ENCODE measurements around the gene SREBF2.

SREBF2 gene

DNA sequence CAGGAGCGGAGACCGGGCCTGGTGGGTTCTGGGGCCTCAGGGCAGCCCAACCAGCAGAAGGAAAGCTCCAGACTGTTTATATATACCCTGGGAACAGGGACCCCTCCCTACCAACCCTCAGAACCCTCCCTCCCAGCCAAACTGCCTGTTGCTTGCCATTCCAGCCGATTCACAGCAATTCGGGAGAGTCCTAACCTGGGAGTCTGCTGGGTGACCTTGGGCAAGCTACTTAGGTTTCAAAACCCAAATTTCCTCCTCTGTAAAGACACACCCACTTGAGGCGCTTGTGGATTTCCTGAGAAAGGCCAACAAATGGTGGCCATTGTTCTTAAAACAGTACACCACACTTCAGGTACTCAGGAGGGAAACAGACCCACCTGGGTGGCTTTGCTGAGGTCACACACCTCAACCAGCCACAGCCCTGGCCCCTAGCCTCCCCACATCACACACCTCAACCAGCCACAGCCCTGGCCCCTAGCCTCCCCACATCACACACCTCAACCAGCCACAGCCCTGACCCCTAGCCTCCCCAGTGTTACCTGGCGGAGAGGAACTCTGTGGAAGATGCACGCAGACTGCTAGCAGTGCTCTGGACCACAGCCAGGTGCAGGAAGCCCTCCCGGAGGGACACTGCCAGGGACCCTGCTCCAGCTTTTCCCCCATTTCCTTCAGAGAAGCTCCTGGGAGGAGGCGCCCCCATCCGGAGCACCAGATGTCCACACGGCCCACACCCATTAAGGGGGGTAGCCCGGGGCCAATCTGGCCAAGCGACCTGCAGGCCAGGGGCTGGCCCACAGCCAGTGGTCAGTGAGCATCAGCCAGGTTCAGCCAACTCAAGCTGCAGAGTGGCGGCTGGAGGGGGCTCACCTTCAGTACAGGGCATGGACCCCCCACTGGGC is 75.8 kb downstream of the SREBF2 start:
- DNase-seq (ENCODE audit: low read depth in 2 of 2): no peak

DNA sequence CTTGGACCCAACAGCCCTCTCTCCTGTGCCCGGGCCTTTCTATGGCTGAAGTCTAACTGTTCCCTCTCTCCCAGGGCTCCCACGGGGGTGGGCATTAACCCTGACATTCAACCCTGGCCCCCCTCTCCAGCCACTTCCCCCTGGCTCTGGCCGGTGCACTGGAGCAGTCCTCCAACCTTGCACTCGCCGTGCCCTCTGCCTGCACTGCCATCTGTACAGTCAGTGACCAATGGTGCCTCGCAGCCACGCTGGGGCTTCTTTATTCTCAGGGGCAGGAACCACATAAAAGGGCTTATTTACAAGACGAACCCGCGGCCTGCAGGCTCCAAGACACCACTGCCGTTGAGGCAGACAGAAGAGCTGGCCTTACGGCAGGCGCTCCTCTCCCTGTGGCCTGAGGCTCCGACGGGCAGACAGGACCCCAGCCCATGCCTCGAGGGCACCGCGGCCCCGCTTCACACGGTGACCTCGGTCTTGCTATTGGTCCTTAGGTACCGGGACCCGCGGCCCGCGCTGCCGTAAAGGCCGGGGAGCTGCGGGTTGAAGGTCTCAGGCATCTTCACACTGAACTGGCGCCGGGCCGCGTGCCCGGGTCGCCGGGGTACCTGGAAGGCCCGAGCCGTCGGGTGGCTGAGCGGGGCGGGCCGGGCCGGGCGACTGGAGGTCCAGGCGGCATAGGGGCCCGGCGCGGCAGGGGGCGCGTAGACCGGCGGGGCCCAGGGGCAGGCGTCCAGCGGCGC is 76.6 kb downstream of the SREBF2 start:
- no peak for DNase-seq (ENCODE audit: low read depth in 2 of 2)

DNA sequence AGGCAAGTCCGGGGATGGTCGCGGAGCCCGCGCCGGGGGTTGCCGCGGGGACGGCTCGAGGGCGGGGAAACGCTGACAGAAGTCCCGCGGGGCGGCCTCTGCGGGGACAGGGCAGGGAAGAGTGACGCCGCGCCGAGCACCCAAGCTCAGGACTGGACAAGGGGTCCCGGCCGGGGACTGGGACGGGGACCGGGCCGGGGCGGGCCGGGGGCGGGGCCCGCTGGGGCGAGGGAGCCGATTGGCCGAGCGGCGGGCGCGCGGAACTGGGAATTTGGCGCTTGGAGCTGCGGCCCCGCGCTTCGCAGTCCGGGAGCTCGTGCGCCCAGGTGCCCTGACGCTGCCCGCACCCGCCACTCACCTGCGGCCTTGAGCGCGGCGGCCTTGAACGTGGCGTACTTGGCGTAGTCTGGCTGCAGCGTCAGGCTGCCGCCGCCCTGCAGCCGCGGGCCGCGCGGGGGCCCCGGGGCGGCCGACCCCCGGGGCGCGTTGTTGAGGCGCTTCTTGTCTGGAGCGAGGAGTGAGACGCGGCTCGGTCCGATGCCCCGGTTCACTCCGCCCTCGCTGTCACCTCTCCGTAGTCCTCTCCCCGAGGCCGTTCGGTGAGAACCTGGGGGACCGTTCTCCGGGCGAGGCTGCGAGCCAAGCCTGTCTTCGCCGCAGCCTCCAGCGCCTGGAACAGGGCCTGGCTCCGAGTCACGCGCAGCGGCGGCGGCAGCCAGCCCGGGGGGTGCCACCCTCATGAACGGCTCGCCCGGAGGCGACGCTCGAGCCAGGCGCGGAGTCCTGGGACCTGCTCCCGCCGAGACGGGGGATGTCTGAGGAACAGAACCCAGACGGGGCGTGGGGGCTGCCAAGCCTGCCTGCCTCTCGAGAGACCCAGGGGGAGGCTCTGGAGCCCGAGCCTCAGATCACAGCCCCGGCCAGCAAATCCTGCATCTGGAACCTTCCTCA is 77.4 kb downstream of the SREBF2 start:
- no peak for DNase-seq (ENCODE audit: low read depth in 2 of 2)

DNA sequence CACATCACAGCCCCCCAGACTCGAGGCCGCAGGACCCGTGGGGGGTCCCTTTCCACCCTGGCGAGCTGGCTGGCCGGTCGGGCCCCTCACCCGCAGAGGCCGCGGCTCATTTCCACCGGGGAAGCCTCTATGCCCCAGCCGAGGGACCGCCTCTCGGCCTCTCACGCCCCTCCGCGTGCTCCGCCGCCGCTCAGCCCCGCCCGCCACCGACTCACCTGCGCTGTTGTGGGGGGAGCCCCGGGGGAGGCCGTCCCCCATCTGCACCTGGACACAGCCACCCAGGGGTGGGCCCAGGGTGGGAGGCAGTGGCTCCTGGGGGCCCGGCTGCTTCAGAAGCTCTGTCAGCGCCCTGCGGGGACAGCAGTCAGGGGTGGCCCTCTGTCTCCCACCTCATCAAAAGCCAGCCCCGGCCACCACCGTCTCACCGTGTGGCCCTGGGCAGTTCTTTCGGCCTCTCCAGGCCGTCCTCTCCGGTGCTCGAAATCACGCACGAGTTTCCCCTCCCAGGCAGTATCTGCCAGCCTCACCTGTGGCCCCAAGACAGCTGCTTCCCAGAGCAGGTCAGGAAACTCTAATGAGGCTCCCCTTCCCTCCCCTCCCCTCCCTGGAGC is 78.2 kb downstream of the SREBF2 start:
- no peak for DNase-seq (ENCODE audit: low read depth in 2 of 2)

DNA sequence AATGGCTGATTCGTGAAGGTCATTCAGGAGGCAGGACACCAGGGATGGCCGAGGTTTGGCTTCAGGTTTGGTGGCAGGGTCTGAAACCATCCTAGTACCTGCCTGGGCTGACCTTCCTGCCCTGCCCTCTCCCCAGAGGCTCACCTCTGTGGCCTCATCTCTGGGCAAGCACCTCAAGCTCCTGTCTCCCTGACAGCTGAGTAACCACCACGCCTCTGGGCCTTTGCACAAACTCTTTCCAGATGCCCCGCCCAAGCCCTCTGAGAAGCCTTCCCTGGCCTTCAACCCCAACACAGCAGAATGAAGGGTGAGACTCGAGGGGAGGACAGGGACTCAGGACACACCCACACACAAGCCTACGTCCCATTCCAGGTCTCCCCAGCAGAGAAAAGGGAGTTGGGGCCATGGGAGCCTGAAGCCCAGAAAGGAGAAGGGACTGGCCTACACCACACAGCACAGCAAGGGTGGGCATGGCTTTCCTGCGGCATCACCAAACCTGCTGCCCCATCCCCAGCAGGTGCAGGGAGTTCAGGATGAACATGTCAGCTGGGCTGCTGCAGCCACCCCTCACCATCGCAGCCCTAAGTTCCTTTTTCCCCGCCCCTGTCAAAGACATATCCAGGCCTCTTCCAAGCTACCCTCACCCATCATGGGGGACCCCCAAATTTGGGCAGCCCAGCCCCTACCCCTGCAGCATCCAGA is 79.6 kb downstream of the SREBF2 start:
- DNase-seq (ENCODE audit: low read depth in 2 of 2): no peak

DNA sequence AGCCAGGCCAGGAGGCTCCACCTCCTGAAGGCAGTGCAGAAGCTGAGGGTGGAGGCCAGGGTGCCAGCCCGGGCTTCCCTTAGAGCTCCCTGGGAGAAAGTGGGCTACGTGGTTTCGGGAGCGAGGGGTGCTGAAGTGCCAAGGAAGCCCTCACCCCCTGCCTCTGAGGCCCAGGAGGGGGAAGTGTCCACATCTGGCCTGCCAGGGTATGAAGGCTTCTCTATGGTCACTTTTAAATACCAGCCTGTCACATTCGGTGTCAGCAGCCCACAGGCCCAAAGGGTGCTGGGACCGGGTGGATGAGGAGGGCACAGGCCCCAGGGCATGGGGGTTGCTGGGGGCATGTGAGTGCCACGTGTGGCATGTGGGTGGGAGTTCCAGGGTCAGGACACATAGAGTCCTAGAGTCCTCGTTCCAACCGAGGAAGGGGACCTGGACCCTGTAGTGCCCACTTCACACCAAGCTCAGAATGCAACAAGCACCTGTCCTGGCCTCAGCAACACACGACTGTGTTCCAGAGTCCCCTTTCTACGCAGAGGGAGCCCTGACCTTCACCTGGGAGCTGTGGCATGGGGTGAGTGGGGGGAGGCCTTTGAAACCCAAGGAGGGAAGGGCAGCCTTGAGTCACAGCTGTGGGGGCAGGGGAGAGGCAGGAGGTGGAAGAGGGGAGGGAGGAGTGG is 80.3 kb downstream of the SREBF2 start:
- DNase-seq (ENCODE audit: low read depth in 2 of 2): no peak

DNA sequence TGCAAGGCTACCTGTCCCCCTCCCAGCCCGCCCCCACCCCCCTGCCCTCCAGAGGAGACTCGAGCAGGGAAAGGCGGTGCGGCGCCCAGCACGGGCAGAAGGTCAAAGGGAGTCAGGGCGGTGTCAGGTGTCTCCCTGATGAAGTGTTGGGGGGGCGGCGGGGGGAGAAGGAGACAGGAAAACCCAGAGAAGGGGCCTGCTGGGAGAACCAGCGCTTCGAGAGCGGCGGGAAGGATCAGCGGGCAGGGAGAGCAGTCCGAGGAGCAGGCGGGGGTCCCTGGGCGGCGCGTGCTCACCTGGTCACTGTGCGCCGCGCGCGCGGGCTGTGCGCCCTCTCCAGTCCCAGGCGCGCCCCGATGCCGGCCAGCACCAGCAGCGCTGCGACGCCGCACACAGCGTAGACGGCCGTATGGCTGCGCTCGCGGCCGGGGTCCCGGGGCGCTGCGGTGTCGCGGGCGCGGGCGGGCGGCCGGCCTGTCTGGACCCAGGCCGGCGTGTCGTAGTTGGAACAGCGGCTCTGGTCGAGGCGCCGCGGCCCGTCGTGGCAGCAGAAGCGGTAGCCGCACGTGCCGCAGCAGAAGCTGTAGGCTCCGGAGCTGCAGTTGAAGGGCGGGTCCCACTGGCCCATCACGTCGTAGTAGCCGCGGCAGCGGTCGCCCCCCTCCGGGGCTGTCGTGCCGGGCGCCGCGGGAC is 81.1 kb downstream of the SREBF2 start:
- no peak for DNase-seq (ENCODE audit: low read depth in 2 of 2)

DNA sequence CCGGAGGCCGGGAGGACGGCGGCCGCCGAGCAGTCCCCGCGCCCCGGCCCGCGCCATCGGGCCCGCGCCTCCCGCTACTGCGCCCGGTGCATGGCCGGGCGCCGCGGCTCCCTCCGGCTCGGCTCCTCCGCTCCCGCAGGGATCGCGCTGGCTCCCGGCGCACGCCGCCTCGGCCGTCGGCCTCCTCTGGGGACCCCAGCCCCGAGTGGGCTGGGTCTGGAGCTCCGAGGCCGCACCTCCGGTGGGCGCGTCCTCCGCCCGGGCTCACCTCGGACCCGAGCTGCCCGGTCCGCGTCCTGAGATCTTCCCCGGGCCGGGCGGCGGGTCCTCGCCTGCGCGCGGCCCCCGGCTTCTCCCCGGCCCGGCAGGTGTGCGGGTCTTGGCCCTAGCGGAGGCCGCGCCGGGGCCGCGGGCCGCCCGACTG is 81.7 kb downstream of the SREBF2 start:
- DNase-seq (ENCODE audit: low read depth in 2 of 2): no peak

DNA sequence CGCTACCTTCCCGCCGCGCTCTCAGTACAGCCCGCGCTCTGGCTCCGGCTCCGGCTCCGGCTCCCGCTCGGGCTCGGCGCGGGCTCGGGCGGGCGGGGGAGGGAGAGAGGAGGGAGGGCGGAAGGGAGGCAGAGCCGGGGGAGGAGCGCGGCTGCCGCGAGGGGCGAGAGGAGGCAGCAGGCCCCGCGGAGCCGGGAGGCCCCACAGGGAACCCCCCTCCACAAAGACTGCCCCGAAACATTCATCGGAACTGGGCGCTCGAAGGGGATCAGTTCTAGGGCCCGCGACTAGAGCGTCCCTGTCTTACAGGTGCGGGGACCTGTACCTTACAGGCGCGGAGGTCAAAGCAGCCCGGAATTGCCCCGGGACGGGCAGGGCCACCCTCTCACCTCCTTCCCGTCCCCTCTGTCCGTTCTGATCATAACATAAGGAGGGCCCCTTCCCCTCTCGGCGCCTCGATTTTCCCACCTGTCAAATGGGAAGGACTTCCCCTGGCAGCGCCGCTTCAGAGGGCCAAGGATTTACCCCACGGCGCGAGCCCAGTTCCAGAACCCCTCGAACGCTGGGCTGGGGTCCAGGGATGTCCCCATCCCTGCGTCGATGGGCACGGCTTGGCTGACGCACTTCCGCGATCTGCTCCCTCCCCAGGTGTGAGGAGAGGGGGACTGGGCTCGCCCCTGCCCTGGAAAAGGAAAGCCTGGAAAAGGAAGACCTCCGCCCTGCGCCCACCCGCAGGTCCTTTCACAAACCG is 82.3 kb downstream of the SREBF2 start, which contains the start of gene SHISA8:
Gene SHISA8 (minus strand): TSS at position 40 of the 751 bp plus-strand sequence. CDS start 407 bp downstream, outside the sequence.
- DNase-seq (ENCODE audit: low read depth in 2 of 2): peak in 1 of 2 donors; percentile 36

DNA sequence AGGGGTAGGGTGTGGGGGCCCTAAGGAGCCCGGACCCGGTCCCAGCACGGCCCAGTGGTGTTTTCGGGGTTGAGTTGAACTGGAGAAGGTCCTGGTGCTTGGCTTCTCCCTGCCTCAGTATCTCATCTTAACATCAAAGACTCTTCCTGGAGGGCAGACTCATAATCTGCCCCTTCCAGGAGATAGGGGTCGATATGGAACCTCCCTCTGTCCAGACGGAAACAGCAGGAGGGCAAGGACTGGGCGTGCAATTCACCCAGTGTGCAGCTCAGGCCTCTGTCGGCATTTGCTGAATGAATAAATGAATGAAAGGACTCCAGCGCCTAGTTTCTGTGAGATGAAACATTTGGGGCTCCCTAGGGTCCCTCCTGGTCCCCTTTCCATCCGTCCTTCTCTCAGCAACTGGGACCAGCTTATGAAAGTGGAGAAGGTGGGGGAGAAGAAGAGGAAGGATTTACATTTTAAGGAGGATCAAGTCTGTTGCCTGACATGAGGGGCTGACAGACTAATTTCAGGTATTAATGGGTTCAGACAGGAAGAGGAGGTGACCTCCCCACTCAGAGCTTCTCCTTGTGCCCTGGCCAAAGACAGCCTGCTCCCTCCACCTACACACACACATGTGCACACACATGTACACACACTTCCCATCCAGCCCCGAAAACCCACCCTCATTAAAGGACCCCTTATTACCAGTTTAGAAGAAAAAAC is 83.0 kb downstream of the SREBF2 start:
- DNase-seq (ENCODE audit: low read depth in 2 of 2): no peak

DNA sequence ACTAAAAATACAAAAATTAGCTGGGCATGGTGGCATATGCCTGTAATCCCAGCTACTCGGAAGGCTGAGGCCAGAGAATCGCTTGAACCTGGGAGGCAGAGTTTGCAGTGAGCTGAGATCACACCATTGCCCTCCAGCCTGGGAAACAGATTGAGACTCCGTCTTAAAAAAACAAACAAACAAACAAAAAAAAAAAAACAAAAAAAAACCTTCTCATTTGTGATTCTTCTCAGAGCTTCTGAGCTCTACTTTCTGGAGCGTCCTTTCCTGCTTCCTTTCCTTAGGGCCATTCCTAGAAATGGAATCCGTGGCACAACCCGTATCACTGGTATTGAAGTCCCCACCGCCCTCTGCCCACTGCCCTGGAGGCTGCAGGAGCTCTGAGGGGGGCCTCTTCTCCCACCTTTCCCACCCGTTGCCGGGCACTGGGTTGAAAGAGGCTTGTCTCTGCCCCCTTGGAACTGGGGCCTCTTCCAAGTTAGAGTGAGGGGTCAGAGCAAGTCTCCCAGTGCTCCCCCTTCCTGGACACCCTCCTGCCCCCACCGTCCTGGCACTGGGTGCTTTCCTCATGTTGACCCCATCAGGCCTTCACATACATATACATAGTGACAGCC is 83.9 kb downstream of the SREBF2 start:
- no peak for DNase-seq (ENCODE audit: low read depth in 2 of 2)

DNA sequence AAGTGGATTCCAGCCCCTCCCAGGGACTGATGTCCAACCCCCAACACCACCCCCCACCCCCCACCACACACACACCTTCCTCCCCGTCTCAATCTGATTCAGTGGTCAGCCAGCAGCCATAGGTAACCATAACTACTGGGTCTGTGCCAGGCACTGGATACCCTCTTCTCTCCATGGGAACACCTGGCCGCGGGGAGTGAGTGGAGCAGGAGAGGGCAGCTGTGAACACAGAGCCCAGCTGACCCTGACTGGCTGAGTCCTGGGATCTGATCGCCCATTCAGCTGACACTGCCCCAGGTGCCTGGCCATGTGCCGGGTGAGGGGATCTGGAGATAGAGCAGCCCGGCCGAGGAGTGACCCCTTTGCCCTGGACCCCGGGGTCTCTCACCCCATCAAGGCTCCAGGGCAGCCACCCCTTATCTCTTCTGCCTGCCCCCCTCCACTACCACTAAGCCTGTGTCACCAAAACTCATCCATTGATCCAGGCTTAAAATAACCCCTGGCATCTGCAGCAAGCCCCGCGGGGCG is 84.5 kb downstream of the SREBF2 start:
- no peak for DNase-seq (ENCODE audit: low read depth in 2 of 2)

DNA sequence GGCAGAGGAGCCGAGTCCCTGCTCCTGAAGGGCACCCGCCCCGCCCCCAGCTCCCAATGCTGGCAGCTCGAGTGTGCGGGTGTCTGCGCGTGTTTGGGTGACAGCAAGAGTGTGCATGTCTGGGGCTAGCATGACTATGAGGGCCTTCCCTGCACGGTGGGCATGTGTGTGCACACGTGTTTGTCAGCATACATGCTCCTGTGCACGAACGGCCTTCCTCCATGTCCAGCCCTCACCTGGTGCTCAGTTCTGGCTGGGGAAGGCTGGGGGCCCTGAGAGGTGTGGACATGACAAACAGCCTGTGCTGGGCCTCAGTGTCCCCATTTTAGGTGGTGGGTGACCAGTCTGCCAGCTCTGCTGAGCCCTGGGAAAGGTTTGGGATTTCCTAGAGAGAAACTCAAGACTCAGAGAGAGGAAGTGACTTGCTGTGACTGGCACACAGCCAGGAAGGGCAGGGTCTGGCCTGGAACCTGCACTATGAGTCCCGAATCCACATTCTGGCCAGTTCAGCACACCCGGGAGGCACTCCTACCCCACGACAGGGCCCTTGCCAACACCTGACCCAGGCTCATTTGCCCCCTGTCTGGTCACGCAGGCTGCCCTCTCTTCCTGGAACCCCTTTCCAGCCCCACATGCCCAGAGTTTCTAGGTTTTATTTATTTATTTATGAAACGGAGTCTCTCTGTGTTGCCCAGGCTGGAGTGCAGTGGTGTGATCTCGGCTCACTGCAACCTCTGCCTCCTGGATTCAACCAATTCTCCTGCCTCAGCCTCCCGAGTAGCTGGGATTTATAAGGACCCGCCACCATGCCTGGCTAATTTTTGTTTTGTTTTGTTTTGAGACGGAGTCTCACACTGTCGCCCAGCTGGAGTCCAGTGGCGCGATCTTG is 85.2 kb downstream of the SREBF2 start:
- DNase-seq (ENCODE audit: low read depth in 2 of 2): no peak

DNA sequence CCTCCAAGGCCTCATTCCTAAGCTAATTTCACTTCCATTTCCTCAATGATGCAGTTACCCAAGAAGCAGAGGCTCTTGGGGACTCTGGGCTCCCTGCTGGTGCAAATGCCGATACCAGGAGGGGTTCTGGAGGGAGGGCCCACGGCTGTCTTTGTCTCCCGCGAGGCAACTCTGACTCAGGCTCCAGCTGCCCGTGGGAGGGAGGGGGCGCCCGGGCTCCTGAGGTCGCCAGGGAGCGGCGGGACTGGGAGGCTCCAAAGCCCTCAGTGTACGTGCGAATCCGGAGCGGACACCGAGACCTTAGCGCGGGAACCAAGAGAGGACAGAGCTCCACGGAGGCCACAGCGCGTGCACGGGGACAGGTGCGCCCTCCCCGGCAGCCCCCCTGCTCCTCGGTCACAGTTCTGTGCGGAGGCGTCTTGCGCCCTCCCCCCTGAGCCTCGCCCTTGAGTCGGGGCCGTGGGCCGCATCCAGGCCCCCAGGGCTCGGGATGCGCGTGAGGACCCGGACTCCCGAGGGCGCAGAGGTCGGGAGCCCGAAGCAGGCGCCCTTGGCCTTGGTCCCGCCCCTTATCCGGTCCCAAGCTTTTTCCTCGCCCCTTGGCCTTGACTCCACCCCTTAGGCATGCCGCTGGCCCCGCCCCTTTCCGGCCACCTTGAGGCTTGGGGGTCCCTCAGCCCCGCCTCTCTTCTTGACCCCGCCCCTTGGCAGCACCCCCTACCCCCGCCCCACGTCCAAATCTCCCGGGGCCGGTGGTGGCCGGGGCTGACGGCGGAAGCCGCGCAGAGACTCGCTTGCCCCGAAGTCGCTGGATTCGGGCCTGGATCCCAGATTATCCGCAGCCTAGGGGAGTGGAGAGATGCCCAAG is 86.7 kb downstream of the SREBF2 start:
- DNase-seq (ENCODE audit: low read depth in 2 of 2): peak in 1 of 2 donors; percentile 24

DNA sequence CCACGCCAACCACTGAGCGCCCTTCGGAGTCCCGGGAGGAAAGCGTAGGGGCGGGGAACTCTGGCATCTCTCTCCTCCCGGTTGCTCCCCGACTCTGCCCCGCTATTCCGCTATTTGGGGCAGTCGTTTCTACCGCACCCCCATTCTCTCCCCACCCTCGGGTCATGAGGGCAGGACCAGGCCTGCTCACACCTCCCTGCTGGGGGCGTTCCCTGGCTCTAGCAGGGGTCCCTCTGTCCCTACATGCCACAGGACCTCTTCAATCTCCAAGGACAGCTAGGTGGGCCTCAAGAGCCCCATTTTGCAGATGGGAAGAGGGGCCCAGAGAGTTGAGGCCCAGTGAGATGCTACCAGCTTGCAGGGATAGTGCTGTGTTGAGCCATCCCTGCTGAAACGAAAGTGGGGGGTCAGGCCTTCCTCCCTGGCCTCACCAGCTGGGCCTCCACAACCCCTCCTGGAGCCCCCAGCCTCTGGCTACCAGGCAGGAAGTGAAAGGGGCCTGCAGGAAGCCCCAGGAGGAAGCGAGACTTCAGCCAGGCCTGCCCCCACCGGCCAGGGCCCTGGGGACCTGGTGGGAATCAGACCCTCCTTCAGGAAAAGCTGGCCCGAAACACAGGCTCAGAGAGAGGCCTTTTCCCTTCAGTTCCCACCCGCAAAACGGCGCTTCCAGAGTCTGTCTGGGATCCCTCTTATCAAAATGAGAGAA is 87.5 kb downstream of the SREBF2 start:
- DNase-seq (ENCODE audit: low read depth in 2 of 2): no peak
